SK-N-SH (cell line): Measurements from ENCODE around the gene IGF2R. TPM values are rescaled to one million over a fixed set of nuclear protein-coding genes. Genes with fewer than 3 reads are reported as not detected.
"Not testable (repeated sequence)": the region's sequence is repeated elsewhere in the genome, so short reads cannot be mapped to it uniquely, and the experiment has no call there.

Source experiments
- CTCF ChIA-PET: fragments of 300-600, 350-600 bp; formaldehyde crosslinking; extraction: SDS; loops from one replicate; lab custom pipeline; 2021; lab: Yijun Ruan, JAX
- POLR2A ChIA-PET: fragments of 350-600 bp; sonication (Branson Sonifier 250); formaldehyde crosslinking; extraction: SDS; loops from one replicate; lab custom pipeline; 2020; ENCODE audit warnings: antibody characterized with exemption, inconsistent platforms; lab: Yijun Ruan, JAX
- DNase-seq: peaks from one replicate; pipeline ENCODE4 v3.0.0; 2012
- H2AFZ ChIP-seq: fragments of 200-600 bp; sonication (generic); 2 replicates; pipeline ENCODE4 v1.8.1; 2016; ENCODE audit warnings: antibody characterized with exemption, mild to moderate bottlenecking, low read depth
- H3F3A ChIP-seq: fragments of 200-600 bp; sonication (generic); replicated peaks from 2 replicates; pipeline ENCODE3; 2016; ENCODE audit warnings: antibody characterized with exemption, mild to moderate bottlenecking; ENCODE audit not compliant: insufficient read depth
- H3K27ac ChIP-seq, 2 experiments: fragments of 200-500 bp in 1 of 2; fragments of 200-600 bp in 1 of 2; sonication (Bioruptor generic) in 1 of 2; sonication (generic), shearing (Covaris generic) in 1 of 2; 2 replicates each; pipeline versions ENCODE4 v1.5.1 to v1.6.1; 2014 to 2016; ENCODE audit warnings: low read depth in 2 of 2, inconsistent platforms in 1 of 2, low read length in 1 of 2, mild to moderate bottlenecking in 1 of 2, mixed read lengths in 1 of 2
- H3K27me3 ChIP-seq: fragments of 200-600 bp; sonication (generic), shearing (Covaris generic); 2 replicates; pipeline ENCODE4 v1.6.1; 2016; ENCODE audit warnings: mixed run types; ENCODE audit not compliant: insufficient read depth
- H3K36me3 ChIP-seq, 2 experiments: fragments of 200-500 bp in 1 of 2; fragments of 200-600 bp in 1 of 2; sonication (Bioruptor generic) in 1 of 2; sonication (generic) in 1 of 2; replicated peaks in 1 of 2; 2 replicates each; pipeline versions ENCODE3 to v1.5.1; 2014 to 2016; ENCODE audit warnings: low read length in 1 of 2, mild to moderate bottlenecking in 1 of 2; ENCODE audit not compliant: insufficient read depth in 2 of 2, control insufficient read depth in 1 of 2
- H3K4me1 ChIP-seq, 2 experiments: fragments of 200-500 bp in 1 of 2; fragments of 200-600 bp in 1 of 2; sonication (Bioruptor generic) in 1 of 2; sonication (generic), shearing (Covaris generic) in 1 of 2; 2 replicates each; pipeline versions ENCODE4 v1.5.1 to v1.6.1; 2014 to 2016; ENCODE audit warnings: low read depth in 1 of 2, low read length in 1 of 2, mixed run types in 1 of 2; ENCODE audit not compliant: insufficient read depth in 2 of 2, control insufficient read depth in 1 of 2
- H3K4me2 ChIP-seq: fragments of 200-600 bp; sonication (generic), shearing (Covaris generic); 2 replicates; pipeline ENCODE4 v1.6.1; 2017; ENCODE audit warnings: mixed run types
- H3K4me3 ChIP-seq, 2 experiments: fragments of 200-500 bp in 1 of 2; fragments of 200-600 bp in 1 of 2; sonication (Bioruptor generic) in 1 of 2; sonication (generic), shearing (Covaris generic) in 1 of 2; 2 replicates each; pipeline versions ENCODE4 v1.5.1 to v1.8.1; 2014 to 2016; ENCODE audit warnings: low read depth in 2 of 2, inconsistent platforms in 1 of 2, low read length in 1 of 2, mild to moderate bottlenecking in 1 of 2, mixed read lengths in 1 of 2, moderate library complexity in 1 of 2
- H3K79me2 ChIP-seq: fragments of 200-600 bp; sonication (generic); 2 replicates; pipeline ENCODE4 v1.8.1; 2017; ENCODE audit warnings: mild to moderate bottlenecking; ENCODE audit not compliant: insufficient read depth
- H3K9ac ChIP-seq: fragments of 200-600 bp; sonication (generic); 2 replicates; pipeline ENCODE4 v1.6.1; 2017; ENCODE audit warnings: mixed run types
- H3K9me2 ChIP-seq: fragments of 200-600 bp; sonication (generic); 2 replicates; pipeline ENCODE4 v1.6.1; 2017; ENCODE audit warnings: mixed run types
- H3K9me3 ChIP-seq: fragments of 200-600 bp; sonication (generic); 2 replicates; pipeline ENCODE4 v1.6.1; 2017; ENCODE audit warnings: mixed run types, mild to moderate bottlenecking, moderate library complexity
- H4K20me1 ChIP-seq: fragments of 200-600 bp; sonication (generic); 2 replicates; pipeline ENCODE4 v1.6.1; 2017; ENCODE audit warnings: mild to moderate bottlenecking, mixed run types; ENCODE audit not compliant: insufficient read depth
- EP300 ChIP-seq, 2 experiments: IDR thresholded peaks; 2 replicates each; pipeline versions ENCODE4 v1.4.0 to v1.6.1; 2012; ENCODE audit warnings: borderline replicate concordance in 1 of 2, low read depth in 1 of 2, low read length in 1 of 2
- FOSL2 ChIP-seq: IDR thresholded peaks from 2 replicates; pipeline ENCODE4 v1.4.0; 2012; ENCODE audit warnings: low read depth, mild to moderate bottlenecking, moderate library complexity, borderline replicate concordance
- JUND ChIP-seq: IDR thresholded peaks from 2 replicates; pipeline ENCODE4 v1.4.0; 2012
- NFIC ChIP-seq: IDR thresholded peaks from 2 replicates; pipeline ENCODE4 v1.4.0; 2012; ENCODE audit warnings: borderline replicate concordance
- PBX3 ChIP-seq: IDR thresholded peaks from 2 replicates; pipeline ENCODE4; 2012
- SMC3 ChIP-seq: IDR thresholded peaks from 2 replicates; pipeline ENCODE4 v1.6.1; 2012; ENCODE audit warnings: low read depth, low read length, improper control_type of control experiment
- TCF12 ChIP-seq: IDR thresholded peaks from 2 replicates; pipeline ENCODE4 v1.4.0; 2012
- WGBS: methylation state at CpG from one replicate; pipeline ENCODE4 v1.1.6; 2017; ENCODE audit warnings: low lambda C conversion rate; 5-methylcytosine and 5-hydroxymethylcytosine counted together
- polyA plus RNA-seq, 3 experiments: library from polyadenylated mRNA; depleted of rRNA; stranded (reverse); fragments of >200 nt; gene quantifications; 2 replicates each; pipeline ENCODE4 v1.2.3, GENCODE V29; 2012

IGF2R gene
- polyA plus RNA-seq, 1 of the 3 experiments (the other 2 are of a cell fraction), result 45.0 TPM

GRCh38 chr6:160139420-160139851 lies 170.6 kb downstream of the IGF2R start:
- H4K20me1 ChIP-seq, result no peaks in the 10 kb centered on the region
- peaks cover 0 to 5% of the 10 kb centered on the region in 2 experiments; a peak in 1 of 4 replicates for H3K4me1 ChIP-seq
- POLR2A ChIA-PET, result no interaction called here
- TF ChIP-seq NFIC, result peak; percentile 65; the same call in 1 of the 2 replicates
- TF ChIP-seq FOSL2, result peak; percentile 84
- TF ChIP-seq TCF12, result peak; percentile 68
- no peak for TF ChIP-seq EP300 (IDR thresholded peaks at IDR 0.05; ENCODE audit: borderline replicate concordance in 1 of 2, low read depth in 1 of 2, low read length in 1 of 2)
- peak; percentile 19; the same call in 1 of the 2 replicates for TF ChIP-seq PBX3
- TF ChIP-seq JUND, result peak; percentile 85
- TF ChIP-seq, all 33 proteins: peak for 5
- WGBS, result 50% methylated on average over 9 of the region's 12 CpGs
- Histone ChIP-seq H3K27me3 (no peaks in the 10 kb centered on the region), H3F3A (no peaks in the 10 kb centered on the region), H3K79me2 (no peaks in the 10 kb centered on the region), H3K27ac (peak overlapping the region in 1 of 2 experiments; percentile 62; a peak in 2 of 4 replicates), H3K9me2 (no peaks in the 10 kb centered on the region), H3K9ac (no peak overlapping the region), H3K4me2 (peak overlapping the region; percentile 43; the same call in 1 of the 2 replicates), H2AFZ (no peak overlapping the region), H3K9me3 (no peaks in the 10 kb centered on the region), H3K4me3 (no peak overlapping the region), H3K36me3 (no peaks in the 10 kb centered on the region)
- CTCF ChIA-PET, result interaction anchor here (1.3 to 1.8 kb wide), 2 partner anchors 20 to 340 kb away, joined by 3 to 4 read pairs; no protein-coding TSS in a partner anchor
- DNase-seq, result no peak

GRCh38 chr6:160140493-160140892 lies 171.6 kb downstream of the IGF2R start:
- H4K20me1 ChIP-seq, H3K79me2 ChIP-seq, H3K27ac ChIP-seq, H3K9me3 ChIP-seq, DNase-seq, POLR2A ChIA-PET, H3K9me2 ChIP-seq, H3K27me3 ChIP-seq, H3F3A ChIP-seq, H3K4me1 ChIP-seq, H2AFZ ChIP-seq, H3K36me3 ChIP-seq, H3K4me3 ChIP-seq, H3K9ac ChIP-seq, H3K4me2 ChIP-seq: not testable (repeated sequence)
- WGBS, result 69% methylated on average over 3 of the region's 3 CpGs
- CTCF ChIA-PET, result interaction anchor here (0.8 kb wide), 1 partner anchor 315 kb away, joined by 5 read pairs; no protein-coding TSS in a partner anchor

GRCh38 chr6:160141001-160141726 lies 172.3 kb downstream of the IGF2R start:
- no peak overlapping the region for H2AFZ ChIP-seq
- no peak for TF ChIP-seq SMC3
- TF ChIP-seq EP300 (IDR thresholded peaks at IDR 0.05; ENCODE audit: borderline replicate concordance in 1 of 2, low read depth in 1 of 2, low read length in 1 of 2), result no peak
- peak; percentile 21; the same call in 1 of the 2 replicates for TF ChIP-seq NFIC
- TF ChIP-seq FOSL2, result peak; percentile 10; the same call in 1 of the 2 replicates
- ChIA-PET CTCF (interaction anchor here (0.8 kb wide), 1 partner anchor 314 kb away, joined by 5 read pairs; no protein-coding TSS in a partner anchor), POLR2A (no interaction called here)
- H3K4me3 ChIP-seq, result no peak overlapping the region
- H3K9me3 ChIP-seq, result no peaks in the 10 kb centered on the region
- WGBS, result 50% methylated on average over 5 of the region's 5 CpGs
- H3F3A ChIP-seq, result no peaks in the 10 kb centered on the region
- H3K4me1 ChIP-seq, result peaks cover 0 to 5% of the 10 kb centered on the region in 2 experiments; a peak in 1 of 4 replicates
- H3K79me2 ChIP-seq, result no peaks in the 10 kb centered on the region
- no peak overlapping the region for H3K9ac ChIP-seq
- peak overlapping the region in 1 of 2 experiments; percentile 46; a peak in 1 of 4 replicates for H3K27ac ChIP-seq
- no peak overlapping the region; the same call in 1 of the 2 replicates for H3K4me2 ChIP-seq
- H3K36me3 ChIP-seq, result no peaks in the 10 kb centered on the region
- no peaks in the 10 kb centered on the region for H4K20me1 ChIP-seq
- no peak for DNase-seq
- no peaks in the 10 kb centered on the region for H3K9me2 ChIP-seq
- no peaks in the 10 kb centered on the region for H3K27me3 ChIP-seq
